Measurements from ENCODE around the gene COX4I2.

The COX4I2 gene

GRCh38 chr20:31676609-31676989 is 38.9 kb downstream of the COX4I2 start:
- DNase-seq (ENCODE audit: low read depth in 2 of 2), result no peak

- DNase-seq (ENCODE audit: low read depth in 2 of 2), result no peak
Observed at GRCh38 chr20:31677553-31678260, 40.0 kb downstream of the COX4I2 start.

DNA sequence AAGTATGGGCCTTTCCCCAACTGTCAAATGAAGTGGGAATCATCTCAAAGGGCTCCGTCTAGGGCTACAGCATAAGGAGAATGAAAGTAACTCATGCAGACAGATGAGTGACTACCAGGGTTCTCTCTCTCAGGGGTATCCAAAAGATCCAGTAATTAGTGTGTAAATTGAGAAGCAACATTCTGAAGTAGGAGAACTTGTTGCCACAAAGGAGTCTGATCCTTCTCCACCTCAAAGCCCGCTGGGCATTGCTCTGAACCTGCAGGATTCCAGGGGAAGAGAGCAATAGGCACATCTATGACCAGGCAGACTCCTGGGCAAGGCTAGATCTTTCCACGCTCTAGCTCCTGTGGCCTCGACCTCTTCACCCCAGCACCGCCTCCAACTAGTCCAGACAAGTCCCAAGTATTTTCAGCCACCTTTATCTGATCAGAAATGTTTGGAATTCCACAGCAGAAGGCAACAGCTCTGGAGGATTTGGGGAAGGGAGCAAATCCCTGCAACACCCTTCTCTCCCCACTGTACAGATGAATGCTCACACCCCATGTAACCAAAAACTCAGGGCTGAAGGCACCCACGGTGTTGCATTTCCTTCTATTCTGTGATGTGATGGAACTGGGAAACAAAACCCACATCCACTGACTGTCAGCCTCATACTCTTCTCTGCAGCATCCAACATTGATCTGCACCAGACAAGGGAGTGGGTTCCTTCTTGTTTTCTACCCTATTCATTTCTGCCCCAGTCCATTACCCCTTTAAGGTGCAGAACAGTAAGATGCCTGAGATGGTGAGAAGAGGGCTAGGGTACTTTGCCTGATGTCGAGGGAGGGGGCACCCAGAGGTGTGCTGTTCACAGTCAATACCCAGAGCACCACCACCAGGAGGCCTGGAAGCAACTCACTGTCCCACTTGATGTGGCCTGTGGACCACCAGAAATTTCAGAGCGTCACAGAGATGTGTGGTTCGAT is 41.0 kb downstream of the COX4I2 start:
- no peak for DNase-seq (ENCODE audit: low read depth in 2 of 2)

DNA sequence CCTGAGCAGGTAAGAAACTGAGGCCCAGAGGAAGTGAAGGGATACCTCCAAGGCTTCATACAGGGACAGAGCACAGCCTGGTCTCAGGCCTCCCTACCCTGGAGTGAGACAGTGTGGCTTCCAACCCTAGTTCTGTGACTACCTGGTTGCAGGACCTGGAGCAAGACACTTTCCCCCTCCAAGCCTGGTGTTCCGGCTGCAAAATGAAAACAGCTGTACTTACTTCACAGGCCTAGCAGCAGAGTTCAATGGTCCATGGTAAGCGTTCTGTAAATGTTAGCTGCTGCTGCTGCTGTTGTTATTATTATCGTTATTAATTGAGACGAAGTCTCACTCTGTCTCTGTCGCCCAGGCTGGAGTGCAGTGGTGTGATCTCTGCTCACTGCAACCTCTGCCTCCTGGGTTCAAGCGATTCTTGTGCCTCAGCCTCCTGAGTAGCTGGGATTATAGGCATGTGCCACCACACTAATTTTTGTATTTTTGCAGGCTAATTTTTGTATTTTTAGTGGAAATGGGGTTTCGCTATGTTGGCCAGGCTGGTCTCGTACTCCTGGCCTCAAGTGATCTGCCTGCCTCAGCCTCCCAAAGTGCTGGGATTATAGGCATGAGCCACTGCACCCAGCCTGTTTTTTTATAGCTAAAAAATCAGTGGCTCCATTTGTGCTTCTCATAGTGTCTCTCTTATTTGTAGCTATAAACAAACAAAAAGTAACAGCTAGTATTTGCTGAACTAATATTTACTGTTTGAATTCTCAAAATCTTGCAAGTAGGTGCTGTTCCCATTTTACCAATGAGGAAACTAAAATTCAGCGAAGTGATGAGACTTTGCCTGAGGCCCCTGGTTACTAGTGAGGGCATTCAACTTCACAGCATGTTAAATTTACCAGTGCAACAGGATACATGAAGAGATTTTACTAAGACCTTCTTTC is 41.9 kb downstream of the COX4I2 start:
- no peak for DNase-seq (ENCODE audit: low read depth in 2 of 2)

DNA sequence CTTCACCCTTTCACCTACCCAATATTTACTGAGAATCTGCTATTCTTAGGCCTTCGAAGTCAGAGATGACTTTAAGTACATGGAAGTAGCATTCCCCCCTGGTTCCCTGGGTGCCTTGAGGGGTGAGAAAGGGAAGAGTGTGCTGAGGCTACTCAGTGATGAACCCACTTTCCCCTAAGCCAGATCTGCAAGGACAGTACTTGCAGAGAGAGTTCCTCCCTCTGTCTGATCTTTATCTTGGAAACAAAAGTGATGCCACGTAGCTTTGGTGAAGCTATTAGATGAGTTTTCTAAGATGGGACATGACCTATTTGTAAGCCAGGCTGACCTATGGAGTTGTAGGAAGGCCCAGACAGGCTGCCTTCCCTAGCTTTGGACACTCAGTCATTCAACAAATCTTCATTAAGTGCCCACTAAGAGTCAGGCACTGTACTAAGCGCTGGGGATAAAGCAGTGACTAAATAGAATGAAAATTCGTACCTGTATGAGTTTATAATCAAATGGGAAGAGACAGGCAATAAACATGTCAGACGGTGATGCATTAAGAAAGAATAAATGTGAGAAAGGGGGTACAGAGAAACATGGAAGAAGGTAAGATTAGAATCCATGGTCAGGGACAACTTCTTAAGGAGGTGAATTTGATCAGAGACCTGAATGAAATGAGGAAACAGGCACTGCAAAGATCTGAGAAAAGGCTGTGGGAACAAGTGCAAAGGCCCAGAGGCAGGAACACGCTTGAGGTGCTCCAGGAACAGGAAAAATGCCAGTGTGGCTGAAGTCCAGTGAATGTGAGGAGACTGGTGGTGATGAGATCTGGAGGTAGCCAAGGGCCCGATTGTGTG is 42.8 kb downstream of the COX4I2 start:
- no peak for DNase-seq (ENCODE audit: low read depth in 2 of 2)

GRCh38 chr20:31681128-31681727 is 43.5 kb downstream of the COX4I2 start:
- DNase-seq (ENCODE audit: low read depth in 2 of 2), result no peak

DNA sequence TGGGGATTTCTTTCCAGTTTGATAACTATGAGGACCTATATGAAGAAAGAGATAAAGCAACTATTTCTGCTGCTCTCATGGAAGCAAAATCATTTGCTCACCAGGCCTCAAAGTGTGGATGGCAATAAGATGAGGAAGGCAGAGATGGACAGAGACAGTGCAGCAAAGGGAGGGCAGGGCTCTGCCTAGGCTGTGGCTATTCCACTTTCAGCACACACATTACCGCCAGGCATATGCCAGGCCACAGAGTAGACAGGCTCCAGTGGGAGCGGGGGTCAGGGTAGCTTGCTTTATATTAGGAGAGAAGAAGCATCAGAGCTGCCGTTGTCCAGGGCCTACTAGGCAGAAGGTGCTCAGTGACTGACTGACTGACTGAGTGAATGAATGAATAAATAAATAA is 44.1 kb downstream of the COX4I2 start:
- DNase-seq (ENCODE audit: low read depth in 2 of 2), result no peak

- no peak for DNase-seq (ENCODE audit: low read depth in 2 of 2)
Observed at GRCh38 chr20:31682352-31682751, 44.6 kb downstream of the COX4I2 start.

DNA sequence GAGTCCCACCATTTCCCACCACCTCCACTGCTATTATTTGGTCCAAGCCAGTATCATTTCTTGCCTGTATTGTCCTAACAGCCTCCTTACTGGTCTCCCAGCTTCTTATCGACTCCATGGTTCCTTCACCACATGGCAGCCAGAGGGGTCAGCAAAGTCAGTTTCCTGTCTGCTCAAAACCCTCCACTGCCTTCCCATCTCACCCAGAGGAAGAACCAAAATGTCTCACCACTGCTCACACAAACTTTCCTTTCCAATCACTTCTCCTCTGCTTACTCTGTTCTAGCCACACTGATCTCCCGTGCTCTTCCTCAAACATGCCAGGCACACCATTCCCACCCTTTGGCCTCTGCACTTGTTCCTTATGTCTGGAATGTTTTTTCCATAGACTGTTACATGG is 45.2 kb downstream of the COX4I2 start:
- DNase-seq (ENCODE audit: low read depth in 2 of 2), result no peak

DNA sequence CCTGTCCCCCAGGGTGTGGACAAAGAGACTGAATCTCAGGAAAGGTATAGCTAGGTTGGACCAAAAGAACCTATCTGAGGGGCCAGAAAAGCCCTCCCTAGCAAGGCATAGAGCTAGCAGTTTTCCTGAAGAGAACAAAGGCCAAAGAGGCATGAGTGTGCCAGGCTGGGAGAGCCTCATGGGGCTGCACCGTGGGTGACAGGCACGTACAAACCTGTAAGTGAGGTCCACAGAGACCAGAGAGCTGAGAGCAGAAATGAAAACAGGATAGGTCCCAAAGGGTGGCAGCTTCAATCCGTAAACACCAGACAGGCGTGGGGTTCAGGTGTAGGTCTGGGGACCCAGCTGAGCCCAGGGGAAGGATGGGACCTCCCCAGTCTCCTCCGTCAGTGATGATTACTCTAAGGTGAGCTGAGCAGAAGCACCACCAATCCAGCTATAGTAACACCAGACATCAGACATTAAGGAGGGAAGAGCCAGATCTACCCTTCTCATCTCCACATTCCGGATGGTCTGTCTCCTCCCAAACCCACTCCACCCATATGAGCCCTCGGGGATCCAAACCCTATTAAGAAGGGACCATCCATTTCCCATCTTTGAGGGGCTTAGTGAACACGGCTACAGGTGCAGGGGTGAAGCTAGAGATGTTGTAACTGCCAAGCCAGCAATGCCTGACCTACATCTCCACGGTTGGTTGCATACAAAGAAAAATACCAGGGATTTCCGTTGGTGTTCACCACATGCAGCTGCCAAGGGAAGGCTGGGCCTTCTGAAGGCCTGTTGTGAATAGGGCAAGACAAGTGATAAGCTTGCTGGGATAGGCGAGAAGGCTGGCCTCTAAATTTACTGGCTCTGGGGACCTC is 46.7 kb downstream of the COX4I2 start:
- no peak for DNase-seq (ENCODE audit: low read depth in 2 of 2)

- DNase-seq (ENCODE audit: low read depth in 2 of 2), result no peak
Observed at GRCh38 chr20:31685853-31686643, 48.3 kb downstream of the COX4I2 start.

DNA sequence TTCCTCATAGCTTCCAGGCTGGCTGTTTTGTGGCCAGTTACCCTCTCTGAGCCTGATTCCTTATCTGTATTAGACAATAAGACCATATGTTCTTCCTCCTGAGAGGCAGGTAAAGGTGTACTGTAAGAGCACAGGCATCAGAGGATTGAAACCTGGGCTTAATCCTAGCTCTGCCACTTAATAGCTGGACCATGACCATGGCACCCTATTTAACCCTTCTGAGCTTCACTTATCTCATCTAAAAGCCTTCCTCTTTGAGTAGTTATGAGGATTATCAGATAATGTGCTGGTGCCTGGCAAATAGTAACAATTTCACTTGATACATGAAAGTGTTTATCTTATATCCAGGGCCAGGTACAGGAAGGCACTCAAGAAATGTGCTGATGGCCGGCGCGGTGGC is 50.1 kb downstream of the COX4I2 start:
- DNase-seq (ENCODE audit: low read depth in 2 of 2), result no peak

- DNase-seq (ENCODE audit: low read depth in 2 of 2), result no peak
Observed at GRCh38 chr20:31689141-31689540, 51.4 kb downstream of the COX4I2 start.

GRCh38 chr20:31690124-31690666 is 52.5 kb downstream of the COX4I2 start:
- DNase-seq (ENCODE audit: low read depth in 2 of 2), result no peak

DNA sequence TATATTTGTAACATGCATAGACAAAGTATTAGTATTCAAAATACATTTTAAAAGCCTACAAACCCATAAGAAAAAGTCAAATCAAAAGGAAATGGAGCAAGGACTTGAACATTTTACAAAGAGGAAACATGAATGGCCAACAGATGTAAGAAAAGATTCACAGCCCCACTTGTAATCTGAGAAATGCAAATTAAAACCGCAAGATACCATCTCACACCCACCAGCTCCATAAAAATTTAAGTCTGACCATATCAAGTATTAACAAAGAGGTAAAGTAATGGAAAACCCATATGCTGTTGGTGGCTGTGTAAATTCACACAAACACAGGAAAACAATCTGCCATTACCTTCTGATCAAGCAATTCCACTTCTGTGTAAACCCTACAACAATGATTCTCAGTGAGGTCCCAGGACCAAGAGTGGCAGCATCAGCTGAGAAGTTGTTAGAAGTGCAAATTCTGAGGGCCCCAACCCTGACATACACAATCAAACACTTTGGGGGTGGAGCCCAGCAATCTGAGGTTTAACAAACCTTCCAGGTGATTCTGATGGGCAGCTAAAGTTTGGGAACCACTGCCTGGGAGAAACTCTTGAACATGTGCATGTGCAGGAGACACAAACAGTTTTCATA is 54.0 kb downstream of the COX4I2 start:
- DNase-seq (ENCODE audit: low read depth in 2 of 2), result no peak

GRCh38 chr20:31693402-31693801 is 55.7 kb downstream of the COX4I2 start:
- DNase-seq (ENCODE audit: low read depth in 2 of 2), result no peak

DNA sequence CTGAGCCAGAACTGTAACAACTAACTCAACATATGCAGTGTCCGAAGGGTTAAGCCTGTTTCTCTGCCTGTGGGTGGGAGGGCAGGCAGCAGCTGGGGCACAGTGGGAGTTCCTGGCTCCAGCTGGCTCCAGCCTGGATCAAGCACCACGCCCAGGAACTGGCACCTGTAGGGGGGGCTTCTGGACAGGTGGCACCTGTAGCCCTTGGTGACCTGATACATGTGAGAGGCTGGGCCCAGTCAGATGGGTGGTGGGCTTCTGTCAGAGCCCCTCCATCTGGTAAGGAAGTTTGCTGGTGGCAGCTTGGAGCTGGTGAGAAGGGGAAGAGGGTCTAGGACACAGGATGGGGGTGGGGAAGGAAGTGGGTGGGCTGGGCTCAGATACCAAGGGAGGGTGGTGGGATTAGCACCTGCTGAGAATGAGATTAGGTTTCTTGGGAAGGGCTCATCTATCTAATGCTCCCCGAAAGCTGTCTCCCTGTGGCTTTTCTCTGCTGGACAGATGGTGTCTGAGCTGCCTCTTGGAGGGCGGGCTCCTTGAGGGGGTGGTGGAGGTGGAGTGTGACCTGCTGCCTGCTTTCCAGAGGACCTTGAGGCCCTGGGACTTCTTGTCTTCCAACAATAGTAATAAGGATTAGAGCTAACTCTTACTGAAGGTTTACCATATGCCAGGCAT is 56.4 kb downstream of the COX4I2 start:
- no peak for DNase-seq (ENCODE audit: low read depth in 2 of 2)
